CD4-positive, alpha-beta T cell (primary cell): Measurements from ENCODE around the gene MCTP1. TPM values are rescaled to one million over a fixed set of nuclear protein-coding genes. Genes with fewer than 3 reads are reported as not detected.

Experiments
- ATAC-seq: fragments of 200-7000 bp; cut with Tn5 transposase; one replicate; pipeline ENCODE4 v1.10.0; 2022; ENCODE audit warnings: mild to moderate bottlenecking; ENCODE audit not compliant: poor library complexity
- CTCF ChIA-PET: fragments of 350-600 bp; sonication (Branson Sonifier 250); formaldehyde crosslinking; loops from one replicate; lab custom pipeline; 2021; ENCODE audit warnings: antibody characterized with exemption, inconsistent platforms; lab: Charles Lee
- POLR2A ChIA-PET: fragments of 350-600 bp; sonication (Branson Sonifier 250); formaldehyde crosslinking; loops from one replicate; lab custom pipeline; 2021; ENCODE audit warnings: antibody characterized with exemption, inconsistent platforms; lab: Charles Lee
- DNase-seq, 14 experiments: peaks; one replicate each; pipeline ENCODE4 v3.0.0-alpha.2; 2013 to 2020; ENCODE audit warnings: mixed read lengths in 2 of 14
- H3K27ac ChIP-seq, 2 donors: one replicate each; pipeline versions ENCODE4 v1.5.1 to v1.7.0; 2013; ENCODE audit warnings: low read length in 2 of 2, low read depth in 1 of 2, mild to moderate bottlenecking in 1 of 2
- H3K27me3 ChIP-seq, 2 experiments: 1 replicate in 1 of 2; 2 replicates in 1 of 2; pipeline versions ENCODE4 v1.6.1 to v1.7.0; 2013; ENCODE audit warnings: low read length in 2 of 2, control low read depth in 1 of 2, mild to moderate bottlenecking in 1 of 2, moderate library complexity in 1 of 2; ENCODE audit not compliant: insufficient read depth in 2 of 2, control insufficient read depth in 1 of 2
- H3K36me3 ChIP-seq: one replicate; pipeline ENCODE4 v1.6.1; 2013; ENCODE audit warnings: low read length, control low read depth; ENCODE audit not compliant: insufficient read depth
- H3K4me1 ChIP-seq: one replicate; pipeline ENCODE4 v1.6.1; 2013; ENCODE audit warnings: low read length, control low read depth; ENCODE audit not compliant: insufficient read depth
- H3K4me3 ChIP-seq: one replicate; pipeline ENCODE4 v1.5.1; 2013; ENCODE audit warnings: mild to moderate bottlenecking, low read length, moderate library complexity
- H3K9me3 ChIP-seq, 2 experiments: 1 replicate in 1 of 2; 2 replicates in 1 of 2; pipeline versions ENCODE4 v1.6.1 to v1.7.0; 2013; ENCODE audit warnings: low read length in 2 of 2, mild to moderate bottlenecking in 2 of 2, control low read depth in 1 of 2, moderate library complexity in 1 of 2; ENCODE audit not compliant: control insufficient read depth in 1 of 2, insufficient read depth in 1 of 2
- H3K27ac Mint-ChIP-seq: one replicate; pipeline ENCODE4 v1.8.0; 2020; ENCODE audit warnings: mixed read lengths
- H3K27me3 Mint-ChIP-seq: one replicate; pipeline ENCODE4 v1.8.0; 2021; ENCODE audit warnings: mixed read lengths
- H3K36me3 Mint-ChIP-seq: one replicate; pipeline ENCODE4 v1.8.0; 2021; ENCODE audit warnings: low read depth, mixed read lengths
- H3K4me1 Mint-ChIP-seq: one replicate; pipeline ENCODE4 v1.8.0; 2021; ENCODE audit warnings: low read depth, mixed read lengths
- H3K4me3 Mint-ChIP-seq: one replicate; pipeline ENCODE4 v1.8.0; 2020; ENCODE audit warnings: mild to moderate bottlenecking, mixed read lengths
- H3K9me3 Mint-ChIP-seq: one replicate; pipeline ENCODE4 v1.8.0; 2020; ENCODE audit warnings: mixed read lengths
- intact Hi-C, 2 experiments: fragments of 100-400 bp; cut with DNase I in 1 of 2; cut with micrococcal nuclease in 1 of 2; formaldehyde crosslinking; loops; one replicate each; pipeline versions ENCODE4 v1.15.1 to v1.9.0; 2023 to 2025; cut with DNase I, micrococcal nuclease
- total RNA-seq, 174 experiments: library from RNA in 2 of 174; stranded (reverse) in 2 of 174; gene quantifications; one replicate each; pipeline ENCODE4 v1.2.3 and lab custom pipeline; 2021 to 2026
- TF ChIP-seq, protein P1 (sequence below): fragments of 200-600 bp; IDR thresholded peaks from one replicate; pipeline ENCODE4 v1.8.0; 2022; ENCODE audit warnings: antibody characterized with exemption, mild to moderate bottlenecking

The MCTP1 gene
- total RNA-seq, 2 experiments from 2014 or later = 2.1 to 2.7 TPM

GRCh38 chr5:95124101-95124500 is 160.8 kb downstream of the MCTP1 start:
- Mint-ChIP-seq H3K9me3 (peaks cover 2% of the 10 kb centered on the region), H3K4me1 (no peaks in the 10 kb centered on the region), H3K27me3 (no peaks in the 10 kb centered on the region), H3K4me3 (no peak overlapping the region), H3K27ac (no peak overlapping the region), H3K36me3 (no peaks in the 10 kb centered on the region)
- ChIA-PET POLR2A (no interaction called here), CTCF (no interaction called here)
- ATAC-seq (no peak), DNase-seq (no peak)
- Histone ChIP-seq H3K4me3 (no peak overlapping the region), H3K36me3 (no peaks in the 10 kb centered on the region), H3K4me1 (no peaks in the 10 kb centered on the region), H3K27ac (no peak overlapping the region), H3K9me3 (no peaks in the 10 kb centered on the region), H3K27me3 (no peaks in the 10 kb centered on the region)
- intact Hi-C loops = no loop called here
- TF ChIP-seq, protein P1, sequence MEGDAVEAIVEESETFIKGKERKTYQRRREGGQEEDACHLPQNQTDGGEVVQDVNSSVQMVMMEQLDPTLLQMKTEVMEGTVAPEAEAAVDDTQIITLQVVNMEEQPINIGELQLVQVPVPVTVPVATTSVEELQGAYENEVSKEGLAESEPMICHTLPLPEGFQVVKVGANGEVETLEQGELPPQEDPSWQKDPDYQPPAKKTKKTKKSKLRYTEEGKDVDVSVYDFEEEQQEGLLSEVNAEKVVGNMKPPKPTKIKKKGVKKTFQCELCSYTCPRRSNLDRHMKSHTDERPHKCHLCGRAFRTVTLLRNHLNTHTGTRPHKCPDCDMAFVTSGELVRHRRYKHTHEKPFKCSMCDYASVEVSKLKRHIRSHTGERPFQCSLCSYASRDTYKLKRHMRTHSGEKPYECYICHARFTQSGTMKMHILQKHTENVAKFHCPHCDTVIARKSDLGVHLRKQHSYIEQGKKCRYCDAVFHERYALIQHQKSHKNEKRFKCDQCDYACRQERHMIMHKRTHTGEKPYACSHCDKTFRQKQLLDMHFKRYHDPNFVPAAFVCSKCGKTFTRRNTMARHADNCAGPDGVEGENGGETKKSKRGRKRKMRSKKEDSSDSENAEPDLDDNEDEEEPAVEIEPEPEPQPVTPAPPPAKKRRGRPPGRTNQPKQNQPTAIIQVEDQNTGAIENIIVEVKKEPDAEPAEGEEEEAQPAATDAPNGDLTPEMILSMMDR = no peak

DNA sequence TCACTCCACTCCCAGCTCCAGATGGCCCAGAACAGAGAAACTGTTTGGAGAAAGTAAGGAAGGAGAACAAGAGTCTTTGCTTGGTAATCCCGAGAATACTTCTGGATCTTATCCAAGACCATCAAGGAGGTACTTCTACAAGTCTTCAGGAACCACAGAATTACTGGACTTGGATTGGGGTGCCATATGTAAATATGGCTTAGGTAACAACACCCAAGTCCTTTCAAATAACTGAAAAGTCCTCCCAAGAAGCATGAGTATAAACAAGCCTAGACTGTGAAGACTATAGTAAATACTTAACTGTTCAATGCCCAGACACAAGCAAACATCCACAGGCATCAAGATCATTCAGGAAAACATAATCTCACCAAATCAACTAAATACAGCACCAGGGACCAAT is 170.0 kb downstream of the MCTP1 start:
- Mint-ChIP-seq H3K4me3 (no peak overlapping the region), H3K36me3 (no peaks in the 10 kb centered on the region), H3K27ac (no peak overlapping the region), H3K27me3 (no peaks in the 10 kb centered on the region), H3K9me3 (peaks cover 2% of the 10 kb centered on the region), H3K4me1 (no peaks in the 10 kb centered on the region)
- no peaks in the 10 kb centered on the region for H3K9me3 ChIP-seq
- H3K27me3 ChIP-seq = no peaks in the 10 kb centered on the region
- no peak overlapping the region for H3K27ac ChIP-seq
- ATAC-seq (no peak), DNase-seq (no peak)
- intact Hi-C loops = no loop called here
- no peaks in the 10 kb centered on the region for H3K4me1 ChIP-seq
- H3K4me3 ChIP-seq = no peak overlapping the region
- ChIA-PET POLR2A (no interaction called here), CTCF (no interaction called here)
- no peaks in the 10 kb centered on the region for H3K36me3 ChIP-seq
- TF ChIP-seq, protein P1 = no peak

DNA sequence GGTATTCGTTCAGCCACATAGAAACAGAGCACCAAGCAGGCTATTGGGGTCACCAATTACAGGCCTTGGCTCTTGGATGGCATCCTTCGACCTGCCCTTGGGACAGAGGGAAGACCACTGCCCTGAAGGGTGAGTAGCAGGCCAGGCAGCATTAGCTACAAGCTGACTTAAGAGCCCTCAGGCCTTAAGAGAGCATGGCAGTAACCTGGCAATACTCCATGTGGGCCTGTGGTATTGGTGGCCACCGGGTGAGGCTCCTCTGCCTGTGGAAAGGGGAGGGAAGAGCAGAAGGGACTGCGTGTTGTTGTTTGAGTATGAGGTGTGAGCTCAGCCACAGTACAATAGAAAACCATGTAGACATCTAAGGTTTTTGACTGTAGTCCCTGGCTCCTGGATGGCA is 170.6 kb downstream of the MCTP1 start:
- Histone ChIP-seq H3K9me3 (no peaks in the 10 kb centered on the region), H3K36me3 (no peaks in the 10 kb centered on the region), H3K4me3 (no peak overlapping the region), H3K27ac (no peak overlapping the region), H3K4me1 (no peaks in the 10 kb centered on the region), H3K27me3 (no peaks in the 10 kb centered on the region)
- no peak for DNase-seq
- ChIA-PET CTCF (no interaction called here), POLR2A (no interaction called here)
- H3K27me3 Mint-ChIP-seq = no peaks in the 10 kb centered on the region
- intact Hi-C loops = no loop called here
- H3K4me3 Mint-ChIP-seq = no peak overlapping the region
- no peak overlapping the region for H3K27ac Mint-ChIP-seq
- no peaks in the 10 kb centered on the region for H3K36me3 Mint-ChIP-seq
- ATAC-seq = no peak
- TF ChIP-seq, protein P1 = no peak
- H3K9me3 Mint-ChIP-seq = peaks cover 2% of the 10 kb centered on the region
- H3K4me1 Mint-ChIP-seq = no peaks in the 10 kb centered on the region
